Measurements from ENCODE around the gene PDE5A.
A peak's percentile ranks its signal among the peaks of the same experiment; 100 is the strongest.
"Not testable (repeated sequence)": the region's sequence is repeated elsewhere in the genome, so short reads cannot be mapped to it uniquely, and the experiment has no call there.

The PDE5A gene

DNA sequence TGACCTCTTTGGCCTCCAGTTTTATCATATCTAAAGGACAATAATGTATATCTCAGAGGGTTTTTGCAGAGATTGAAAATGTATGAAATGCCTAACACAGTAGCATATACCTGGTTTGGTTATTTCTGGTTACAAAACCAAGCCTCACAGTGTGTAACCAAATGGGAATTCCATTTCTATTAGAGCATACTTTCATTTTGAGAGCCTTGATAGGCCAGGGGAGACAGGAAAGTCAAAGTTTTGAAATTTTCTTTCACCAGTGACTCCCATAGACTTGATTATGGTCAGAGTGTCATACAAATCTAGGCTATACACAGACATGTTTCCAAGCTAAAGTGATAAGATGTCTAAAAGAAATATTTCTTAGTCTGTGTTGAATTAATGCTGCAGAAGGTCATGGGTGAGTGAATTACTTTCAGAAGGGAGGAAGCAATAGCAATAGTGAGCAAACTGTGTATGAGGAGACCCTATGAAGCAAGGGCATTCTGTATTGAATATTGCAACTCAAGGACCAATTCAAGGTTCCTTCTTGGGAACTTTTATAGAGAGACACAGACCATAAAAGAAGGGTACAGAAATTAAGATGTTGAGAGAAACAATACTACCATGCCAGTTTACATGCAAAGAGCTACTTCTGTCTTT is 151.1 kb downstream of the PDE5A start:
- Histone ChIP-seq H3K27ac (ENCODE audit: poor library complexity, severe bottlenecking) (no peak overlapping the region), H3K9me3 (ENCODE audit: severe bottlenecking) (no peaks in the 10 kb centered on the region), H3K36me3 (ENCODE audit: low read depth) (peaks cover 76% of the 10 kb centered on the region), H3K27me3 (ENCODE audit: insufficient read depth, poor library complexity, severe bottlenecking) (no peaks in the 10 kb centered on the region), H3K4me1 (ENCODE audit: insufficient read depth, poor library complexity, severe bottlenecking) (no peaks in the 10 kb centered on the region), H3K4me3 (ENCODE audit: severe bottlenecking) (no peak overlapping the region)
- DNase-seq (ENCODE audit: low spot score) (no peak), ATAC-seq (ENCODE audit: low read depth) (no peak)
- TF ChIP-seq, protein P1, sequence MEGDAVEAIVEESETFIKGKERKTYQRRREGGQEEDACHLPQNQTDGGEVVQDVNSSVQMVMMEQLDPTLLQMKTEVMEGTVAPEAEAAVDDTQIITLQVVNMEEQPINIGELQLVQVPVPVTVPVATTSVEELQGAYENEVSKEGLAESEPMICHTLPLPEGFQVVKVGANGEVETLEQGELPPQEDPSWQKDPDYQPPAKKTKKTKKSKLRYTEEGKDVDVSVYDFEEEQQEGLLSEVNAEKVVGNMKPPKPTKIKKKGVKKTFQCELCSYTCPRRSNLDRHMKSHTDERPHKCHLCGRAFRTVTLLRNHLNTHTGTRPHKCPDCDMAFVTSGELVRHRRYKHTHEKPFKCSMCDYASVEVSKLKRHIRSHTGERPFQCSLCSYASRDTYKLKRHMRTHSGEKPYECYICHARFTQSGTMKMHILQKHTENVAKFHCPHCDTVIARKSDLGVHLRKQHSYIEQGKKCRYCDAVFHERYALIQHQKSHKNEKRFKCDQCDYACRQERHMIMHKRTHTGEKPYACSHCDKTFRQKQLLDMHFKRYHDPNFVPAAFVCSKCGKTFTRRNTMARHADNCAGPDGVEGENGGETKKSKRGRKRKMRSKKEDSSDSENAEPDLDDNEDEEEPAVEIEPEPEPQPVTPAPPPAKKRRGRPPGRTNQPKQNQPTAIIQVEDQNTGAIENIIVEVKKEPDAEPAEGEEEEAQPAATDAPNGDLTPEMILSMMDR (IDR thresholded peaks at IDR 0.05; ENCODE audit: poor library complexity, severe bottlenecking) = no peak

DNA sequence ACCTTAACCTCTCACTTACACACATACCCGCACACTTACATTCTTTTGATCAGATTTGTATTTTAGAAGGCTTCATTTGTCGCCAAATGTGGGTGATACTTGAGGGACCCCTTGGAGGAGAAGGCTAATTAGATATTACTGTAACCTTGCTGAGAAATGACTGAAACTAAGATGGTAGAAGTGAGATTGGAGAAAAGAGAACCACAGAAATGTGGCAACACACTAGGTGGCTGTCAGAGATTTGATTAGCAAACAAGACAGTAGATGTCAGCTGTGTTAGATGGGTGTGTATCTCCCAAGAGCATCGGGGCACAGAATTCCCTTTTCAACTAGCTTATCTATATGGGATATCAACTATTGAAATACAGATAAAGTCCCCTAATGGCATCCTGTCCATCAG is 157.3 kb downstream of the PDE5A start:
- no peaks in the 10 kb centered on the region for H3K27me3 ChIP-seq (ENCODE audit: insufficient read depth, poor library complexity, severe bottlenecking)
- H3K27ac ChIP-seq (ENCODE audit: poor library complexity, severe bottlenecking) = no peak overlapping the region
- H3K4me3 ChIP-seq (ENCODE audit: severe bottlenecking) = no peak overlapping the region
- no peaks in the 10 kb centered on the region for H3K4me1 ChIP-seq (ENCODE audit: insufficient read depth, poor library complexity, severe bottlenecking)
- H3K9me3 ChIP-seq (ENCODE audit: severe bottlenecking) = no peaks in the 10 kb centered on the region
- ATAC-seq (ENCODE audit: low read depth) (no peak), DNase-seq (ENCODE audit: low spot score) (no peak)
- peaks cover 48% of the 10 kb centered on the region for H3K36me3 ChIP-seq (ENCODE audit: low read depth)
- TF ChIP-seq, protein P1 (IDR thresholded peaks at IDR 0.05; ENCODE audit: poor library complexity, severe bottlenecking) = no peak

- not testable (repeated sequence) for H3K4me1 ChIP-seq (ENCODE audit: insufficient read depth, poor library complexity, severe bottlenecking); DNase-seq (ENCODE audit: low spot score); ATAC-seq (ENCODE audit: low read depth); H3K27ac ChIP-seq (ENCODE audit: poor library complexity, severe bottlenecking); H3K9me3 ChIP-seq (ENCODE audit: severe bottlenecking); H3K4me3 ChIP-seq (ENCODE audit: severe bottlenecking); H3K27me3 ChIP-seq (ENCODE audit: insufficient read depth, poor library complexity, severe bottlenecking)
- H3K36me3 ChIP-seq (ENCODE audit: low read depth) = peaks cover 49% of the 10 kb centered on the region
These were observed 157.9 kb downstream of the PDE5A start for GRCh38 chr4:119470737-119471063.

- H3K4me1 ChIP-seq (ENCODE audit: insufficient read depth, poor library complexity, severe bottlenecking); DNase-seq (ENCODE audit: low spot score); H3K4me3 ChIP-seq (ENCODE audit: severe bottlenecking); H3K27me3 ChIP-seq (ENCODE audit: insufficient read depth, poor library complexity, severe bottlenecking); H3K9me3 ChIP-seq (ENCODE audit: severe bottlenecking); H3K27ac ChIP-seq (ENCODE audit: poor library complexity, severe bottlenecking): not testable (repeated sequence)
- peaks cover 44% of the 10 kb centered on the region for H3K36me3 ChIP-seq (ENCODE audit: low read depth)
- ATAC-seq (ENCODE audit: low read depth) = peak; percentile 50; the same call in 1 of the 3 replicates
These were observed 158.4 kb downstream of the PDE5A start for GRCh38 chr4:119470021-119470736.

DNA sequence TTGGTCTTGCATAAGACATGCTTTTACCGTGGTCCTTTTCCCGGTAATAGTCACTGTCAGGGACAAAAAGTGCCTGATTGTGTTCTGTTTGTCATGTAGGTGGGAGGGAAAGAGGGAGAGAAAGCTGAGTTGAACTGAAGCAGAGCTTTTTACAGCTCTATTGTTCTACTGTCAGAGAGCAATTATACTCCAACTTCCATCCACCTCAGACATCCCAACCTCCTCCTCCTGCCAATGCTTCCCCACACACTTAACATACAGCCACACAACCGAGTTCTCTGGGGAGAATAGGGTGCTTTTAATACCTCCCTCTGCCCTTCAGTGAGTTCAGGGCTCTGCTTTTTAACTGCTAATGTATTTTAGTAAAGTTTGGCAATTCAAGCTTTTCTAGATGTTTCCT is 159.6 kb downstream of the PDE5A start:
- ATAC-seq (ENCODE audit: low read depth); DNase-seq (ENCODE audit: low spot score); H3K9me3 ChIP-seq (ENCODE audit: severe bottlenecking); H3K27ac ChIP-seq (ENCODE audit: poor library complexity, severe bottlenecking); H3K4me1 ChIP-seq (ENCODE audit: insufficient read depth, poor library complexity, severe bottlenecking); H3K27me3 ChIP-seq (ENCODE audit: insufficient read depth, poor library complexity, severe bottlenecking); H3K4me3 ChIP-seq (ENCODE audit: severe bottlenecking): not testable (repeated sequence)
- peaks cover 46% of the 10 kb centered on the region for H3K36me3 ChIP-seq (ENCODE audit: low read depth)

DNA sequence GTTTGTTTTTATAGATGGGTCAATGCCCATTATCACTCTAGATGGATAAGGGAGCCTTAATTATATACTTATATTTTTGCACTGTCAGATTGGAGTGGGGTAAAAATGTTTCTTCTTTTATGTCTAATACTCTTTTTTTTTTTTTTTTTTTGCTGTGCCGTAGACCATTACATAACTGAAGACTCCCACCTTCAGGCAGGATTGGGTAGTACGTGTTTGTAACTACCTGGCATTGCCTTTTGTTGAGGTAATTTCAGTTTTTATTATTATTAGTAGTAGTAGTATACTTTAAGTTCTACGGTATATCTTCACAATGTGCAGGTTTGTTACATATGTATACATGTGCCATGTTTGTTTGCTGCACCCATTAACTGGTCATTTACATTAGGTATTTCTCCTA is 165.9 kb downstream of the PDE5A start:
- H3K4me1 ChIP-seq (ENCODE audit: insufficient read depth, poor library complexity, severe bottlenecking); H3K4me3 ChIP-seq (ENCODE audit: severe bottlenecking); H3K9me3 ChIP-seq (ENCODE audit: severe bottlenecking); DNase-seq (ENCODE audit: low spot score); H3K27me3 ChIP-seq (ENCODE audit: insufficient read depth, poor library complexity, severe bottlenecking); H3K27ac ChIP-seq (ENCODE audit: poor library complexity, severe bottlenecking); ATAC-seq (ENCODE audit: low read depth): not testable (repeated sequence)
- H3K36me3 ChIP-seq (ENCODE audit: low read depth) = peaks cover 41% of the 10 kb centered on the region

GRCh38 chr4:119455734-119456133 is 172.9 kb downstream of the PDE5A start:
- not testable (repeated sequence) for H3K4me1 ChIP-seq (ENCODE audit: insufficient read depth, poor library complexity, severe bottlenecking); DNase-seq (ENCODE audit: low spot score); H3K27me3 ChIP-seq (ENCODE audit: insufficient read depth, poor library complexity, severe bottlenecking); H3K9me3 ChIP-seq (ENCODE audit: severe bottlenecking)
- ATAC-seq (ENCODE audit: low read depth) = peak; percentile 55; the same call in 2 of the 3 replicates
- Histone ChIP-seq H3K4me3 (ENCODE audit: severe bottlenecking) (peak overlapping the region; percentile 53), H3K27ac (ENCODE audit: poor library complexity, severe bottlenecking) (peak overlapping the region; percentile 51), H3K36me3 (ENCODE audit: low read depth) (peaks cover 14% of the 10 kb centered on the region)

All from RWPE2 (cell line).